A549 (cell line): ENCODE data around the gene SIRT6. TPM values are rescaled to one million over a fixed set of nuclear protein-coding genes. Genes with fewer than 3 reads are reported as not detected.
"Not testable (repeated sequence)": the region's sequence is repeated elsewhere in the genome, so short reads cannot be mapped to it uniquely, and the experiment has no call there.

ENCODE experiments used
- ATAC-seq, 2 experiments: fragments of 200-7000 bp in 1 of 2; fragments of >200 bp in 1 of 2; cut with Nextera tagmentation in 1 of 2; cut with Tn5 transposase in 1 of 2; 3 replicates each; pipeline versions ENCODE4 v1.8.0 to v1.9.1; 2018 to 2020; ENCODE audit warnings: mild to moderate bottlenecking in 1 of 2, moderate library complexity in 1 of 2
- CTCF ChIA-PET: fragments of 300-600 bp; sonication (Branson Sonifier 250); formaldehyde crosslinking; extraction: SDS; loops from one replicate; lab custom pipeline; 2021; ENCODE audit warnings: antibody characterized with exemption, inconsistent platforms; lab: Yijun Ruan, JAX
- POLR2A ChIA-PET: fragments of 350-600 bp; formaldehyde crosslinking; extraction: SDS; loops from one replicate; lab custom pipeline; 2021; ENCODE audit warnings: antibody characterized with exemption, inconsistent platforms; lab: Yijun Ruan, JAX
- DNase-seq, 2 experiments: peaks; one replicate each; pipeline versions ENCODE4 v3.0.0 to v3.0.0-alpha.2; 2011 to 2016; ENCODE audit warnings: low read depth in 1 of 2, low spot score in 1 of 2
- FAIRE-seq: peaks from 2 replicates; lab custom pipeline; 2011; peaks lifted over from hg19 to GRCh38; lab: Jason Lieb, UNC
- H3K27ac ChIP-seq, 2 experiments: fragments of >200 bp; sonication (Bioruptor Twin); formaldehyde crosslinking; 3 replicates each; pipeline ENCODE4 v1.5.1; 2016 to 2017
- H3K4me1 ChIP-seq: fragments of >200 bp; sonication (Bioruptor Twin); formaldehyde crosslinking; 3 replicates; pipeline ENCODE4 v1.6.1; 2016
- H3K4me2 ChIP-seq: fragments of >200 bp; sonication (Bioruptor Twin); formaldehyde crosslinking; 3 replicates; pipeline ENCODE4 v1.6.1; 2016
- H3K4me3 ChIP-seq: fragments of >200 bp; sonication (Bioruptor Twin); formaldehyde crosslinking; 3 replicates; pipeline ENCODE4 v1.5.1; 2016
- H3K9me3 ChIP-seq: fragments of >200 bp; sonication (Bioruptor Twin); formaldehyde crosslinking; 3 replicates; pipeline ENCODE4 v1.6.1; 2016
- CBX2 ChIP-seq: fragments of 200-600 bp; sonication (generic); IDR thresholded peaks from 2 replicates; pipeline ENCODE4 v1.6.1; 2016; ENCODE audit warnings: low read depth, mild to moderate bottlenecking, borderline replicate concordance
- EHF ChIP-seq: fragments of 250-450 bp; sonication (Bioruptor Pico); IDR thresholded peaks from 2 replicates; pipeline ENCODE4 v1.5.0; 2020; ENCODE audit warnings: mild to moderate bottlenecking
- EHMT2 ChIP-seq: fragments of 200-600 bp; sonication (generic); IDR thresholded peaks from 2 replicates; pipeline ENCODE4 v1.6.1; 2016; ENCODE audit warnings: antibody characterized with exemption, low read depth, mild to moderate bottlenecking, moderate library complexity
- EP300 ChIP-seq, 2 experiments: fragments of >200 bp; sonication (Bioruptor Twin); formaldehyde crosslinking; IDR thresholded peaks; 2 replicates in 1 of 2; 3 replicates in 1 of 2; pipeline ENCODE4 v1.6.1; 2016 to 2017
- FOSL2 ChIP-seq, 2 experiments: fragments of 450-650 bp in 1 of 2; fragments of >200 bp in 1 of 2; sonication (Bioruptor Twin) in 1 of 2; formaldehyde crosslinking; IDR thresholded peaks; 2 replicates each; pipeline versions ENCODE4 v1.5.0 to v1.6.1; 2016 to 2020; ENCODE audit warnings: mild to moderate bottlenecking in 1 of 2, moderate library complexity in 1 of 2
- HEYL ChIP-seq: fragments of 250-450 bp; sonication (Bioruptor Pico); IDR thresholded peaks from 2 replicates; pipeline ENCODE4 v1.8.0; 2021; ENCODE audit warnings: mild to moderate bottlenecking, moderate library complexity
- HOXA7 ChIP-seq: fragments of 250-450 bp; sonication (Bioruptor Pico); IDR thresholded peaks from 2 replicates; pipeline ENCODE4 v1.5.0; 2020; ENCODE audit warnings: mild to moderate bottlenecking, moderate library complexity
- HOXB13 ChIP-seq: fragments of 250-450 bp; sonication (Bioruptor Pico); IDR thresholded peaks from 2 replicates; pipeline ENCODE4 v1.5.0; 2020; ENCODE audit warnings: low read depth, mild to moderate bottlenecking, moderate library complexity
- JUN ChIP-seq, 2 experiments: fragments of >200 bp; sonication (Bioruptor Twin); formaldehyde crosslinking; IDR thresholded peaks; 2 replicates in 1 of 2; 3 replicates in 1 of 2; pipeline ENCODE4 v1.6.1; 2016 to 2017
- NFE2L2 ChIP-seq: fragments of 150-350 bp; conservative IDR thresholded peaks from 2 replicates; pipeline ENCODE4 v1.6.1; 2014; ENCODE audit warnings: low read length
- NR3C1 ChIP-seq: fragments of >200 bp; sonication (Bioruptor Twin); formaldehyde crosslinking; IDR thresholded peaks from 3 replicates; pipeline ENCODE4 v1.6.1; 2017
- POLR2AphosphoS2 ChIP-seq: conservative IDR thresholded peaks from 2 replicates; pipeline ENCODE4 v1.6.1; 2012; ENCODE audit warnings: low read length, improper control_type of control experiment, inconsistent platforms
- RAD21 ChIP-seq, 2 experiments: fragments of >200 bp in 1 of 2; sonication (Bioruptor Twin) in 1 of 2; formaldehyde crosslinking in 1 of 2; IDR thresholded peaks in 1 of 2; conservative IDR thresholded peaks in 1 of 2; 2 replicates in 1 of 2; 3 replicates in 1 of 2; pipeline ENCODE4 v1.6.1; 2012 to 2018; ENCODE audit warnings: inconsistent platforms in 1 of 2
- RFX5 ChIP-seq: fragments of 450-650 bp; IDR thresholded peaks from 2 replicates; pipeline ENCODE4 v1.7.1; 2014; ENCODE audit warnings: antibody characterized with exemption, mild to moderate bottlenecking, moderate library complexity
- SREBF2 ChIP-seq: fragments of 450-650 bp; IDR thresholded peaks from 2 replicates; pipeline ENCODE4 v1.6.1; 2014; ENCODE audit warnings: mild to moderate bottlenecking, moderate library complexity
- TFCP2L1 ChIP-seq: fragments of 250-450 bp; sonication (Bioruptor Pico); IDR thresholded peaks from 2 replicates; pipeline ENCODE4 v1.5.0; 2021; ENCODE audit warnings: mild to moderate bottlenecking
- TP53 ChIP-seq: fragments of 250-450 bp; sonication (Bioruptor Pico); IDR thresholded peaks from 2 replicates; pipeline ENCODE4 v1.5.0; 2021; ENCODE audit warnings: mild to moderate bottlenecking, moderate library complexity
- ZFP36 ChIP-seq: fragments of 450-650 bp; IDR thresholded peaks from 2 replicates; pipeline ENCODE4 v1.6.1; 2014; ENCODE audit warnings: borderline replicate concordance; ENCODE audit not compliant: partially characterized antibody
- WGBS: methylation state at CpG from one replicate; pipeline ENCODE4 v1.1.6; 2017; ENCODE audit errors: missing lambda C conversion rate; 5-methylcytosine and 5-hydroxymethylcytosine counted together
- polyA plus RNA-seq, 4 experiments: library from polyadenylated mRNA; depleted of rRNA in 3 of 4; stranded (reverse); fragments of >200 nt; fragmentation: RNase III in 1 of 4; extraction: RNeasy Plus Mini Kit Qiagen cat#74134 plus additional on column Dnase treatment in 1 of 4; gene quantifications; 2 replicates in 3 of 4; 3 replicates in 1 of 4; pipeline ENCODE4 v1.2.3, GENCODE V29; 2011 to 2017
- TF ChIP-seq, protein P1 (sequence below): fragments of >200 bp; sonication (Bioruptor Twin); formaldehyde crosslinking; IDR thresholded peaks from 3 replicates; pipeline ENCODE4 v1.5.1; 2016
- TF ChIP-seq, protein P2 (sequence below): fragments of 250-450 bp; sonication (Bioruptor Pico); IDR thresholded peaks from 2 replicates; pipeline ENCODE4 v1.5.0; 2021; ENCODE audit warnings: mild to moderate bottlenecking, moderate library complexity, borderline replicate concordance
- TF ChIP-seq, protein P3 (sequence below): fragments of 200-600 bp; sonication (generic); IDR thresholded peaks from 2 replicates; pipeline ENCODE4 v1.6.1; 2016; ENCODE audit warnings: antibody characterized with exemption, mild to moderate bottlenecking, moderate library complexity

The SIRT6 gene
- polyA plus RNA-seq, 2 of the 4 experiments (the other 2 are of a cell fraction) = 11.7 to 21.6 TPM

DNA sequence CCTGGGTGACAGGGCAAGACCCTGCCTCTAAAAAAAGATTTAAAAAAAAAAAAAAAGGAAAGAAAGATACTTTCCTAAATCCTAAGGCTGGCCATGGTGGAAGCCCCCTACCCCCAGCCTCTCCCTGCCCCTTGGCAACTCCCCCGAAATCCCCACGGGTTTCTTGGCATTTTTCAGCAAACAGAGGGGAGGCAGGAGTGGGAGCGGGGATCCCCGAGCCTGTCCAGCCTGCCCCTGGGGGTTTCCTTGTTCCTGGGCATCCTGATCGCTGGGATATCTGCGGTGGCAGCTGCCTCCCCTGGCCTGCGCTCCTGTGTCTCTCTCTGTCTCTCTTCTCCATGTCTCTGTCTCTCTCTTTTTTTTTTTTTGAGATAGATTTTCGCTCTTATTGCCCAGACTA, 43.5 kb upstream of the SIRT6 start:
- 69% methylated on average over 8 of the region's 8 CpGs for WGBS
- no peaks in the 10 kb centered on the region for H3K9me3 ChIP-seq
- H3K27ac ChIP-seq = no peak overlapping the region
- no peak overlapping the region for H3K4me3 ChIP-seq
- DNase-seq = no peak
- ChIA-PET CTCF (no interaction called here), POLR2A (no interaction called here)
- peaks cover 14% of the 10 kb centered on the region for H3K4me1 ChIP-seq
- no peak overlapping the region for H3K4me2 ChIP-seq
- no peak for TF ChIP-seq EHMT2
- TF ChIP-seq HOXB13 (CRISPR knock-in tag) = no peak
- TF ChIP-seq EP300 (IDR thresholded peaks at IDR 0.05) = no peak
- no peak for TF ChIP-seq ZFP36
- TF ChIP-seq TFCP2L1 = no peak
- no peak for ATAC-seq
- no peak for FAIRE-seq

DNA sequence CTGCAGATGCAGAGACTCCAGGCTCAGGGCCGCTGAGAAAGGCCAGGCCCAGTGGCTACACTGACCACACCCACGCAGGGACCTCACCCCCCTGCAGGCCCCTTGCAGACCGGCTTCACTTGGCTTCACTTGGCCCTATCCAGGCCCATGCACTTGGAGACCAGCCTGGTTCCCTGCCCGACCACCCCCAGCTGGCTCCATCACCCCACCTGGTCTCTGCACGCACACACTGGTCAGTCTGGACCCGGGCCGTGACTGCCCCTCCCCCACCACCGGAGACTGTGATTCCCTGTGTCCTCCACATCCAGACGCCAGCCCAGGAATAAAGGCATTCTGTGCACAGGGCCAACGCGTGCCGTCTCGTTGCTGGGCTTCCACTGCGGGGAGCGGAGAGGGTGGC, 42.1 kb upstream of the SIRT6 start:
- peaks cover 17% of the 10 kb centered on the region for H3K4me1 ChIP-seq
- no peak overlapping the region for H3K4me3 ChIP-seq
- 0 out of 6 replicates have a peak, but pooled peaks of 1 of the 2 experiments have one; percentile 27 for ATAC-seq
- ChIA-PET POLR2A (no interaction called here), CTCF (interaction anchor here (3.6 kb wide), 1 partner anchor 9 kb away, joined by 15 read pairs; no protein-coding TSS in a partner anchor)
- no peak for FAIRE-seq
- no peaks in the 10 kb centered on the region for H3K9me3 ChIP-seq
- DNase-seq = no peak
- 71% methylated on average over 9 of the region's 15 CpGs for WGBS
- no peak overlapping the region for H3K4me2 ChIP-seq
- H3K27ac ChIP-seq = no peak overlapping the region
- TF ChIP-seq TFCP2L1 (no peak), EHMT2 (no peak), CBX2 (no peak), JUN (IDR thresholded peaks at IDR 0.05) (no peak), FOSL2 (IDR thresholded peaks at IDR 0.05) (no peak), FOSL2 (CRISPR knock-in tag; IDR thresholded peaks at IDR 0.05) (no peak), NR3C1 (no peak), EP300 (IDR thresholded peaks at IDR 0.05) (no peak), TP53 (CRISPR knock-in tag) (no peak), POLR2AphosphoS2 (no peak), RFX5 (no peak), SREBF2 (no peak), HOXA7 (no peak), NFE2L2 (no peak), RAD21 (conservative IDR thresholded peaks at IDR 0.05 in 1 of 2, IDR thresholded peaks at IDR 0.05 in 1 of 2) (no peak), HEYL (CRISPR knock-in tag) (no peak)
- TF ChIP-seq, protein P1, sequence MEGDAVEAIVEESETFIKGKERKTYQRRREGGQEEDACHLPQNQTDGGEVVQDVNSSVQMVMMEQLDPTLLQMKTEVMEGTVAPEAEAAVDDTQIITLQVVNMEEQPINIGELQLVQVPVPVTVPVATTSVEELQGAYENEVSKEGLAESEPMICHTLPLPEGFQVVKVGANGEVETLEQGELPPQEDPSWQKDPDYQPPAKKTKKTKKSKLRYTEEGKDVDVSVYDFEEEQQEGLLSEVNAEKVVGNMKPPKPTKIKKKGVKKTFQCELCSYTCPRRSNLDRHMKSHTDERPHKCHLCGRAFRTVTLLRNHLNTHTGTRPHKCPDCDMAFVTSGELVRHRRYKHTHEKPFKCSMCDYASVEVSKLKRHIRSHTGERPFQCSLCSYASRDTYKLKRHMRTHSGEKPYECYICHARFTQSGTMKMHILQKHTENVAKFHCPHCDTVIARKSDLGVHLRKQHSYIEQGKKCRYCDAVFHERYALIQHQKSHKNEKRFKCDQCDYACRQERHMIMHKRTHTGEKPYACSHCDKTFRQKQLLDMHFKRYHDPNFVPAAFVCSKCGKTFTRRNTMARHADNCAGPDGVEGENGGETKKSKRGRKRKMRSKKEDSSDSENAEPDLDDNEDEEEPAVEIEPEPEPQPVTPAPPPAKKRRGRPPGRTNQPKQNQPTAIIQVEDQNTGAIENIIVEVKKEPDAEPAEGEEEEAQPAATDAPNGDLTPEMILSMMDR = no peak
- TF ChIP-seq, protein P2, sequence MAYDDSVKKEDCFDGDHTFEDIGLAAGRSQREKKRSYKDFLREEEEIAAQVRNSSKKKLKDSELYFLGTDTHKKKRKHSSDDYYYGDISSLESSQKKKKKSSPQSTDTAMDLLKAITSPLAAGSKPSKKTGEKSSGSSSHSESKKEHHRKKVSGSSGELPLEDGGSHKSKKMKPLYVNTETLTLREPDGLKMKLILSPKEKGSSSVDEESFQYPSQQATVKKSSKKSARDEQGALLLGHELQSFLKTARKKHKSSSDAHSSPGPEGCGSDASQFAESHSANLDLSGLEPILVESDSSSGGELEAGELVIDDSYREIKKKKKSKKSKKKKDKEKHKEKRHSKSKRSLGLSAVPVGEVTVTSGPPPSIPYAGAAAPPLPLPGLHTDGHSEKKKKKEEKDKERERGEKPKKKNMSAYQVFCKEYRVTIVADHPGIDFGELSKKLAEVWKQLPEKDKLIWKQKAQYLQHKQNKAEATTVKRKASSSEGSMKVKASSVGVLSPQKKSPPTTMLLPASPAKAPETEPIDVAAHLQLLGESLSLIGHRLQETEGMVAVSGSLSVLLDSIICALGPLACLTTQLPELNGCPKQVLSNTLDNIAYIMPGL = no peak

DNA sequence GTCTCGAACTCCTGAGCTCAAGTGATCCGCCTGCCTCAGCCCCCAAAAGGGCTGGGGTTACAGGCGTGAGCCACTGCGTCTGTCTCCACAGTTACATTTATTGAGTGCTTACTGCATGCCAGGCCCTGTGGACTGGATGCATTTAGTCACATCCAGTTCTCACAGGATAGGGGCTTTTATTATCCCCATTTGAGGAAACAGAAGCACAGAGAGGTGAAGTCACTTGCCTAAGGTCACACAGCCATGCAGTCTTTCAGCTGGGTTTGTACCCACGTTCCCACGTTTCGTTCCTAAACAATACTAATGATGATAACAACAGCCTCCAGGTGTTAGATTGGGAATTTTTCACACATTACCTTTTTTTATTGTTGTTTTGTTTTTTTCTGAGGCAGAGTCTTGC, 37.8 kb upstream of the SIRT6 start:
- Histone ChIP-seq H3K9me3 (no peaks in the 10 kb centered on the region), H3K4me2 (no peak overlapping the region)
- TF ChIP-seq EHF (CRISPR knock-in tag) (no peak), ZFP36 (peak; percentile 66)
- TF ChIP-seq, protein P3, sequence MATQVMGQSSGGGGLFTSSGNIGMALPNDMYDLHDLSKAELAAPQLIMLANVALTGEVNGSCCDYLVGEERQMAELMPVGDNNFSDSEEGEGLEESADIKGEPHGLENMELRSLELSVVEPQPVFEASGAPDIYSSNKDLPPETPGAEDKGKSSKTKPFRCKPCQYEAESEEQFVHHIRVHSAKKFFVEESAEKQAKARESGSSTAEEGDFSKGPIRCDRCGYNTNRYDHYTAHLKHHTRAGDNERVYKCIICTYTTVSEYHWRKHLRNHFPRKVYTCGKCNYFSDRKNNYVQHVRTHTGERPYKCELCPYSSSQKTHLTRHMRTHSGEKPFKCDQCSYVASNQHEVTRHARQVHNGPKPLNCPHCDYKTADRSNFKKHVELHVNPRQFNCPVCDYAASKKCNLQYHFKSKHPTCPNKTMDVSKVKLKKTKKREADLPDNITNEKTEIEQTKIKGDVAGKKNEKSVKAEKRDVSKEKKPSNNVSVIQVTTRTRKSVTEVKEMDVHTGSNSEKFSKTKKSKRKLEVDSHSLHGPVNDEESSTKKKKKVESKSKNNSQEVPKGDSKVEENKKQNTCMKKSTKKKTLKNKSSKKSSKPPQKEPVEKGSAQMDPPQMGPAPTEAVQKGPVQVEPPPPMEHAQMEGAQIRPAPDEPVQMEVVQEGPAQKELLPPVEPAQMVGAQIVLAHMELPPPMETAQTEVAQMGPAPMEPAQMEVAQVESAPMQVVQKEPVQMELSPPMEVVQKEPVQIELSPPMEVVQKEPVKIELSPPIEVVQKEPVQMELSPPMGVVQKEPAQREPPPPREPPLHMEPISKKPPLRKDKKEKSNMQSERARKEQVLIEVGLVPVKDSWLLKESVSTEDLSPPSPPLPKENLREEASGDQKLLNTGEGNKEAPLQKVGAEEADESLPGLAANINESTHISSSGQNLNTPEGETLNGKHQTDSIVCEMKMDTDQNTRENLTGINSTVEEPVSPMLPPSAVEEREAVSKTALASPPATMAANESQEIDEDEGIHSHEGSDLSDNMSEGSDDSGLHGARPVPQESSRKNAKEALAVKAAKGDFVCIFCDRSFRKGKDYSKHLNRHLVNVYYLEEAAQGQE = no peak
- TF ChIP-seq, all 56 proteins: peak for 1
- peaks cover 5% of the 10 kb centered on the region; the same call in 1 of the 3 replicates for H3K4me1 ChIP-seq
- H3K27ac ChIP-seq = no peak overlapping the region; a peak in 1 of 6 replicates
- no peak overlapping the region for H3K4me3 ChIP-seq
- POLR2A ChIA-PET = no interaction called here
- DNase-seq = no peak
- CTCF ChIA-PET = interaction anchor here (0.6 to 8.1 kb wide), 4 partner anchors 8 to 92 kb away, joined by 4 to 45 read pairs (median 14); no protein-coding TSS in a partner anchor
- WGBS = 86% methylated on average over 7 of the region's 7 CpGs
- FAIRE-seq = no peak
- ATAC-seq = no peak

DNA sequence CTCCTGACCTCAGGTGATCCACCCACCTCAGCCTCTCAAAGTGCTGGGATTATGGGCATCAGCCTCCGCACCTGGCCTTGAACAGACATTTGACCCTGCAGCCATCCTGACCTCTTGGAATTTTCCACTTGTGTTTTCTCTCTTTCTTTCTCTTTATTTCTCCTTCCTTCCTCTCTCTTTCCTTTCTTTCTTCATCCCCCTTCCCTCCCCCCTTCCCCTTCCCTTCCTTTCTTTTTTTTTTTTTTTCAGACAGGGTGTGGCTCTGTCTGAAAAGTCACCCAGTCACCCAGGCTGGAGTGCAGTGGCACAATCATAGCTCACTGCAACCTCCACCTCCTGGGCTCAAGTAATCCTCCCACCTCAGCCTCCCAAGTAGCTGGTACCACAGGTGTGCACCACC, 36.2 kb upstream of the SIRT6 start:
- ATAC-seq, POLR2A ChIA-PET, H3K4me1 ChIP-seq, H3K9me3 ChIP-seq, H3K27ac ChIP-seq, H3K4me2 ChIP-seq, DNase-seq, FAIRE-seq, H3K4me3 ChIP-seq: not testable (repeated sequence)
- CTCF ChIA-PET = interaction anchor here (1.4 to 8.1 kb wide), 5 partner anchors 10 to 232 kb away, joined by 3 to 45 read pairs (median 3); partner anchors contain the start of gene SH3GL1
- WGBS = 92% methylated on average over 1 of the region's 1 CpG
